ENCODE measurements around the gene ARHGAP1.
"Not testable (repeated sequence)": the region's sequence is repeated elsewhere in the genome, so short reads cannot be mapped to it uniquely, and the experiment has no call there.

Gene ARHGAP1

GRCh38 chr11:46671958-46672315 lies 28.5 kb downstream of the ARHGAP1 start:
- no peak for DNase-seq

DNA sequence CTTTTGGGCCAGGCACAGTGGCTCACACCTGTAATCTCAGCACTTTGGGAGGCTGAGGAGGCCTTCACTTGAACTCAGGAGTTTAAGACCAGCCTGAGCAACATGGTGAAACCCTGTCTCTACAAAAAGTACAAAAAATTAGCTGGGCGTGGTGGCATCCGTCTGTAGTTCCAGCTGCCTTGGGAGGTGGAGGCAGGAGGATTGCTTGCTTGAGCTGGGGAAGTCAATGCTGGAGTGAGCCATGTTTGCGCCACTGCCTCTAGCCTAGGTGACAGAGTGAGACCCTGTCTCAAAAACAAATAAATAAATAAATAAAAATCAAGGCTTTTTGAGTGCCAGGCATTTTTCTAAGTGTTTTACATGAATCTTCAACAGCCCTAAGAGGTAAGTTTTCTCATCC lies 29.9 kb downstream of the ARHGAP1 start:
- DNase-seq = not testable (repeated sequence)

DNA sequence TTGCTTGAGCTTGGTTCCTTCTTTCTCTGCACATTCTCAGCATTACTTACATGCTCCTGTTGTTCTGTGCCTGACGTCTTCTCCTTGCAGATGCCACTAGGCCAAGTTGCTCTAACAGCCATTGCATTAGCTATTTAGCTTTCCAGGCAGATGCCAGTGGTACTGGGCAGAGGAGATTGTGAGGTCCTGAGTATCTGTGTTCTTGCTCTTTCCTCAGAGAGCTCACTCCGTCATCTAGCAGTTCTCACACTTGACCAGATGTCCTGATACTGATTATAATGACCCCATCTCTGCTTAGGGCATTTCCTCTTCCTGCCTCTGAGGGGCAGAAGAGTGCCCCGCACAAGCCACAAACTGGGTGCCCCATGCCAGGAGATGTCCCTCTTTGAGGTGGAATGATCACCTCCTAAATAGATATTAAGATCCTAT lies 30.7 kb downstream of the ARHGAP1 start:
- DNase-seq = no peak

- DNase-seq = no peak
Measured at GRCh38 chr11:46668480-46669085, 31.8 kb downstream of the ARHGAP1 start.

DNA sequence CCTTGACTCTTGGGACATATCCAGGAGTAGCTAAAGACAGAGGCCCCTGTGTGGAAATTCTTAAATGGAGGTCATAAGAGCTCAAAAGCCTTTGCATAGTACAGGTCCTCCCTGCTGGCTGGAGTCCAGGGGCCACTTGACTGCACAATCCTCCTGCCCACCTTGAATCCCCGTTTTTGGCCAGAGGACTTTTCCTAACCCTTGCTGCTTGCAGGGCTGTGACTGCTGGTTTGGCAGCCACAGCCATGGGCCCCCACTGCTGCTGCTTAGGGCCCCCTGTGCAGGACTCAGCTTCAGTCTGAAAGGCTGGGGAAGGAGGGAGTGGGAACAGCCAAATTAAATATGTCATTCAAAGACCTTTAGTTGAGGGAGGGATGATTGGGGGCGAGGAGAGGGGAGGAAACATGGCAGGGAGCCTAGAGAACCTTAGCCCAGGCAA lies 33.4 kb downstream of the ARHGAP1 start:
- DNase-seq = no peak

DNA sequence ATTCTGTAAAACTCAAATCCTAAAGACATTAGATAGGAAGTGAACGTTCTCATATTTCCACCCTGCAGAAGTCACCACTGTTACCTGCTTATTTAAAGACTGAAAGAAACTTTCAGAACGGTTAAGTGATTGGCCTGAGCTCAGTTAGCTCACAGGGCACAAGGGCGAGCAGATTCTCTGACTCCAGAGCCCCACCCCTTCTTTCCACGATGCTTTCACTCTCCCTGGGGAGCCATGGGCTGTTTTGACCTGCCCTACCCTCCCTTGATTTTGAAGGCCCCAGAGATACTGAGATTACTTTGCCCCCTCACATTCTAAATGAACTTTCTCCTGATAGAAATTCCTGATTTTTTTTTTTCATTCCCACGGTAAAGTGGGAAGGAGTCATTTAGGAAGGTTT lies 33.9 kb downstream of the ARHGAP1 start:
- no peak for DNase-seq

DNA sequence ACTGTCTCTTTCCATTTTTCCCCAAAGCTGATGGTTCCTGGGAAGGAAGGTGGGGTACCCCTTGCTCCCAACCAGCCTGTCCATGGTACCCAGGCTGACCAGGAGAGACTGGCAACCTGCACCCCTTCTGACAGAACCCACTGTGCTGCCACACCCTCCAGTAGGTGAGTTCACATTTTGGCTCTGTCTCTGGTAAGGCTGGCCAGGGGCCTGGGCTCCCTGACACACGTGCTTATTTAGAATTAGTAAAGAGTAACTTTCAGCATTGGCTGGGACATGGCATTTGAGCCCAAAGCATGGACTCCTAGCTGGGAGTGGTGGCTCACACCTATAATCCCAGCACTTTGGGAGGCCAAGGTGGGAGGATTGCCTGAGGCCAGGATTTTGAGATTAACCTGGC lies 35.1 kb downstream of the ARHGAP1 start:
- DNase-seq = no peak

- no peak for DNase-seq
Measured at GRCh38 chr11:46664612-46665011, 35.8 kb downstream of the ARHGAP1 start.

DNA sequence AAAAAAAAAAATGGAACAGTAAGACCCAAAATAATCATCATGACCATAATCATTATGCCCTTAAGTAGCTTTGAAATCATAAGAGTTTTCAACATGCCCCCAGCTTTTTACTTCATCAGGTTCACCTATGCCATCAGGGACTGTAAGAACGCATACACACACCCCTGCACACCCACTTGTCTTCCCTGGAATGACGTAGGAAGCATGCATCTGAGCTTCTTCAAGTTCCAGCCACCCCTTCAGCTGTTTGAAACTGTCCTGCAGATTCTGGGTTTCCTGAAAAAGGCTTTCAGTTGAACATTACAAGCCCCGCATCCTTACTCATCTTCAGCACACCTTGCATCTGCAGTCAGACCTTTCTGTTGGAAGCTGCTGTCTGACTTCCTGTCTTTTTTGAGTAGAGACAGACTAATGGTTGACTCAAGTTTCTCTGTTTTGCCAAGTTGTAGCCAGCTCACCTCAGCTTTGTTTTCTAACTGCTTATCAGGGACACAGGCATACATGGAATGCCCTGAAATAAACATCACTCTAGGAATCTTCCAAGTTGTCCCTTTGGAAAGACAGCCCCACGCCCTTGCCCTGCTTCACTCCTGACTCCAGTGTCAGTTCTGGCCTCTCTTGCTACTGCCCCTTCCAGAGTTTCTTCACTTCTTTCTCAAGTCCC lies 37.0 kb downstream of the ARHGAP1 start:
- DNase-seq = no peak

- DNase-seq = no peak
Measured at GRCh38 chr11:46662366-46662765, 38.1 kb downstream of the ARHGAP1 start.

DNA sequence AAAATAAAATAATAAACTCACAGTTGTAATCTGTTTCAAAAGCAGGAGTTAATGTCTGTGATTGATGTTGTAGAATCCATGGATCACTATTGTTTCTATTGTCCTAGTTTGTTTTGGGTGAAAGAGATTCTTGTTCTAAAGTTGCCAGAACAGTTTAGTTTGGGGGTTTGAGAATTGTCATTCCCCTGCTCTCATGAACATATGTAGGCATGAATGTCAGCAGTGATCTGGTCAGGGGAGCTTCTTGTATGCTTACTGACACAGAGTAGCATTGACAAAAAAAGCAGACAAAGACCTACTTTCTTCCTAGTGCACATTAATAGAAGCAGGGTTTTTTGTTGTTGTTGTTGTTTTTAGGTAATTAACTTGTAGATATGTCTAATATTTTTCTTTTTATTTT lies 38.6 kb downstream of the ARHGAP1 start:
- DNase-seq = no peak

GRCh38 chr11:46659908-46660307 lies 40.5 kb downstream of the ARHGAP1 start:
- no peak for DNase-seq

DNA sequence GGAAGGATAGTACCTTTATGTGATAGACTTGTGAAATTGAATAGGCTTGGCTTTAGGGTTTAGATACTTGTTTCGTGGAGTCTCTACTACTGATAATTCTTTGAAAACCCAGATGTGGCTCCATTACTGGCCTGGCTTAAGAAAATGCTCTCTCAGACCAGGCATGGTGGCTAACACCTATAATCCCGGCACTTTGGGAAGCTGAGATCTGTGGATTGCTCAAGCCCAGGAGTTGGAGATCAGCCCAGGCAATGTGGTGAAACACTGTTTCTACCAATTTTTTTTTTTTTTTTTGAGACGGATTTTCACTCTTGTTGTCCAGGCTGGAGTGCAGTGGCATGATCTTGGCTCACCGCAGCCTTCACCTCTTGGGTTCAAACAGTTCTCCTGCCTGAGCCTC lies 42.2 kb downstream of the ARHGAP1 start:
- DNase-seq = no peak

GRCh38 chr11:46657186-46657585 lies 43.2 kb downstream of the ARHGAP1 start:
- no peak for DNase-seq

- DNase-seq = no peak
Measured at GRCh38 chr11:46655631-46656030, 44.8 kb downstream of the ARHGAP1 start.

GRCh38 chr11:46649180-46649738 lies 51.2 kb downstream of the ARHGAP1 start:
- DNase-seq = no peak

GRCh38 chr11:46643986-46644385 lies 56.4 kb downstream of the ARHGAP1 start:
- no peak for DNase-seq

- no peak for DNase-seq
Measured at GRCh38 chr11:46643531-46643930, 56.9 kb downstream of the ARHGAP1 start.

DNA sequence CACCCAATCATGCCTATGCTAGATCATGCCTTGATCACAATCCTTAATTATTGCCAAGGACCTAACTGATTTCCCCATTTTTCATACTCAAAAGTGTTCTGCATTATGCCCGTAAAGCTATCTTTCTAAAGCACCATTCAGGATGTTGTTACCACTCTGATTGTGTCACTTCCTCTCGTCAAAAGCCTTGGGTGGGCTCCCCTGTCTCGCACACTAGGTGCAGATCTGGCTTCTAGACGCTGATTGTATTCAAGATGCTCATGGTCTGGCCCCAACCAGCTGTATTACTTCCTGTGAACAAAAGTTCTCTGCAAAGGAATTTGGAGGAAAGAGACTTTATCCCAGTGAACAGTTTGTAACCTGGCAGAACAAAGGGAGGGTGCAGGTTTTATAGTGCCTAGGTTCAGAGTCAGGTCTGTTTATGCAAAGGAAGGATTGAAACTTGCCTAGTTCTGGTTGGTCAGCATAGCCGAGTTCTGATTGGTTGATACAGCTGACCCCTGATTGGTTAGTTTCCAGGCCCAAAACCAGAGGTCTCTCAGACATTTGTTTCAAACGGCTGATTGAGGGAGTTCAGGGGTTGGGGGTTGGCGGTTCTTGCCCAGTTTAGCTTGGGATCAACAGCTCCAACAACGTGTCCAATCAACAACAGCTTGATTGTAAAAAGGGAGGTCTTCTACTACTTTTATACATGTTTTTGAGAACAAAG lies 57.6 kb downstream of the ARHGAP1 start:
- no peak for DNase-seq

GRCh38 chr11:46641639-46642038 lies 58.8 kb downstream of the ARHGAP1 start:
- no peak for DNase-seq

- DNase-seq = no peak
Measured at GRCh38 chr11:46640036-46640788, 60.2 kb downstream of the ARHGAP1 start.

GRCh38 chr11:46639197-46639839 lies 61.1 kb downstream of the ARHGAP1 start:
- no peak for DNase-seq

GRCh38 chr11:46637546-46637945 lies 62.9 kb downstream of the ARHGAP1 start:
- no peak for DNase-seq

Data from central memory CD4-positive, alpha-beta T cell (primary cell).